Psoas muscle (tissue), 8 donors: ENCODE data around the gene SUSD4. TPM values are rescaled to one million over a fixed set of nuclear protein-coding genes. Genes with fewer than 3 reads are reported as not detected.
"Not testable (repeated sequence)": the region's sequence is repeated elsewhere in the genome, so short reads cannot be mapped to it uniquely, and the experiment has no call there.

Experiments used
- ATAC-seq, 4 donors: fragments of 200-7000 bp; cut with Tn5 transposase; one replicate each; pipeline ENCODE4 v1.9.1; 2020; ENCODE audit warnings: moderate library complexity in 3 of 4, mild to moderate bottlenecking in 2 of 4
- DNase-seq, 2 donors: peaks; one replicate each; pipeline ENCODE4 v3.0.0-alpha.2; 2020
- H3K27ac ChIP-seq: fragments of 200-600 bp; one replicate; pipeline ENCODE4 v1.8.0; 2022
- H3K27me3 ChIP-seq, 3 donors: fragments of 200-600 bp in 1 of 3; one replicate each; pipeline versions ENCODE4 v1.6.1 to v1.8.0; 2013 to 2022; ENCODE audit warnings: low read length in 2 of 3, mild to moderate bottlenecking in 2 of 3, moderate library complexity in 1 of 3; ENCODE audit not compliant: insufficient read depth in 3 of 3
- H3K36me3 ChIP-seq, 2 donors: fragments of 200-600 bp in 1 of 2; one replicate each; pipeline versions ENCODE4 v1.6.1 to v1.8.0; 2013 to 2022; ENCODE audit warnings: low read depth in 1 of 2, mild to moderate bottlenecking in 1 of 2, moderate library complexity in 1 of 2; ENCODE audit not compliant: insufficient read depth in 1 of 2
- H3K4me1 ChIP-seq: fragments of 200-600 bp; one replicate; pipeline ENCODE4 v1.8.0; 2022
- H3K4me3 ChIP-seq: fragments of 200-600 bp; one replicate; pipeline ENCODE4 v1.8.0; 2022; ENCODE audit warnings: mild to moderate bottlenecking
- H3K9me3 ChIP-seq: fragments of 200-600 bp; one replicate; pipeline ENCODE4 v1.8.0; 2022
- CTCF ChIP-seq: fragments of 200-600 bp; IDR thresholded peaks from one replicate; pipeline ENCODE4 v1.8.0; 2022; ENCODE audit warnings: antibody characterized with exemption
- WGBS, 3 donors: extraction: QIAGEN DNeasy Blood & Tissue Kit; methylation state at CpG; one replicate each; pipeline versions ENCODE4 v1.1.6 to v1.1.7; 2013; 5-methylcytosine and 5-hydroxymethylcytosine counted together
- intact Hi-C, 2 donors: fragments of 100-400 bp; cut with DNase I; formaldehyde crosslinking; loops; one replicate each; pipeline versions ENCODE4 v1.11.0 to v1.14.2; 2022
- polyA plus RNA-seq, 3 donors: library from polyadenylated mRNA; stranded (reverse); fragments of 200-250 nt; gene quantifications; one replicate each; pipeline ENCODE4 v1.2.3, GENCODE V29; 2013
- total RNA-seq, 4 donors: library from RNA; stranded (reverse); fragmentation: NEBNext Ultra II Directional in 2 of 4; extraction: Animal tissue kit (Norgen Biotek cat#: 25700) in 2 of 4; gene quantifications; one replicate each; pipeline versions ENCODE4 v1.2.1 to v1.2.4, GENCODE V29; 2021 to 2023
- donor health status: healthy with polysubstance abuse.
- donor health status: DM: no; HTN: no; CAD: no; lungs with moderate emphysema.
- donor health status: Bipolar disorder and iron deficiency.
- donor health status: healthy.
- donor health status: DM: yes; HTN: yes; CAD: no.
- donor health status: DM: no; HTN: no; CAD: no.
- donor health status: DM: no; HTN: no; CAD: no.
- donor health status: DM: yes; HTN: yes; CAD: no.

SUSD4 gene
- total and polyA plus RNA-seq, 7 donors, result 0.08 to 3.9 (median 0.21) TPM

- no peak overlapping the region for H3K4me3 ChIP-seq
- no peaks in the 10 kb centered on the region for H3K4me1 ChIP-seq
- intact Hi-C loops, result no loop called here
- H3K9me3 ChIP-seq, result no peaks in the 10 kb centered on the region
- H3K27me3 ChIP-seq, result peaks cover 0 to 2% (median 0%) of the 10 kb centered on the region in 3 donors
- ATAC-seq (no peak), DNase-seq (no peak)
- TF ChIP-seq CTCF, result no peak
- no peak overlapping the region for H3K27ac ChIP-seq
- 72 to 88% (median 75%) methylated on average over 2 of the region's 2 CpGs for WGBS, 3 donors
- no peaks in the 10 kb centered on the region for H3K36me3 ChIP-seq
These were observed 38.2 kb upstream of the SUSD4 start for GRCh38 chr1:223401873-223402789.

- H3K36me3 ChIP-seq, H3K4me1 ChIP-seq, ATAC-seq, H3K4me3 ChIP-seq, H3K27me3 ChIP-seq, DNase-seq, intact Hi-C loops, H3K27ac ChIP-seq, H3K9me3 ChIP-seq: not testable (repeated sequence)
- WGBS, 3 donors, result 66 to 94% (median 92%) methylated on average over 2 to 4 of the region's 6 CpGs
These were observed 35.4 kb upstream of the SUSD4 start for GRCh38 chr1:223399393-223399792.

- WGBS, 3 donors, result 92 to 95% (median 93%) methylated on average over 13 of the region's 13 CpGs
- no peak for TF ChIP-seq CTCF
- H3K27me3 ChIP-seq, result peaks cover 0 to 32% (median 9%) of the 10 kb centered on the region in 3 donors
- no peak for ATAC-seq
- intact Hi-C loops, result no loop called here
- no peaks in the 10 kb centered on the region for H3K9me3 ChIP-seq
- no peak overlapping the region for H3K4me3 ChIP-seq
- no peaks in the 10 kb centered on the region for H3K36me3 ChIP-seq
- H3K4me1 ChIP-seq, result no peaks in the 10 kb centered on the region
- no peak for DNase-seq
- no peak overlapping the region for H3K27ac ChIP-seq
These were observed 30.7 kb upstream of the SUSD4 start for GRCh38 chr1:223394706-223395105.

GRCh38 chr1:223394242-223394641 lies 30.3 kb upstream of the SUSD4 start:
- DNase-seq (no peak), ATAC-seq (no peak)
- no peak for TF ChIP-seq CTCF
- H3K27me3 ChIP-seq, result peaks cover 0 to 32% (median 9%) of the 10 kb centered on the region in 3 donors
- no peaks in the 10 kb centered on the region for H3K9me3 ChIP-seq
- intact Hi-C loops, result no loop called here
- H3K4me1 ChIP-seq, result no peaks in the 10 kb centered on the region
- H3K27ac ChIP-seq, result no peak overlapping the region
- no peak overlapping the region for H3K4me3 ChIP-seq
- no peaks in the 10 kb centered on the region for H3K36me3 ChIP-seq
- 95 to 97% (median 95%) methylated on average over 24 to 27 of the region's 27 CpGs for WGBS, 3 donors

- Histone ChIP-seq H3K27me3 (peaks cover 0 to 32% (median 10%) of the 10 kb centered on the region in 3 donors), H3K4me1 (no peaks in the 10 kb centered on the region), H3K36me3 (no peaks in the 10 kb centered on the region), H3K27ac (no peak within 1 kb of the TSS), H3K4me3 (peak within 1 kb of the TSS; percentile 58), H3K9me3 (no peaks in the 10 kb centered on the region)
- peak in 1 of 2 donors; percentile 48 for DNase-seq
- 20 to 34% (median 28%) methylated on average over 58 to 73 of the region's 73 CpGs for WGBS, 3 donors
- no peak for TF ChIP-seq CTCF
- intact Hi-C loops, result no loop called here
- peak; percentile 37 to 55 (median 40) for ATAC-seq
These were observed 29.6 kb upstream of the SUSD4 start, which contains the start of gene CCDC185 for GRCh38 chr1:223393275-223394214. TSS of gene CCDC185 (plus strand) at chr1:223393415. CDS start at chr1:223393476, 61 bp downstream.
